Liver (tissue), 9 donors: Measurements from ENCODE around the gene CHMP3. TPM values are rescaled to one million over a fixed set of nuclear protein-coding genes. Genes with fewer than 3 reads are reported as not detected.

Experiments
- DNase-seq: peaks from one replicate; pipeline ENCODE4 v3.0.0-alpha.2; 2017; ENCODE audit warnings: low spot score
- H3K27ac ChIP-seq, 2 donors: one replicate each; pipeline ENCODE4 v1.7.0; 2013; ENCODE audit warnings: inconsistent platforms in 2 of 2, low read length in 2 of 2, control low read depth in 1 of 2, low read depth in 1 of 2, mild to moderate bottlenecking in 1 of 2
- H3K27me3 ChIP-seq, 4 donors: one replicate each; pipeline versions ENCODE4 v1.6.1 to v1.7.0; 2013; ENCODE audit warnings: low read length in 3 of 4, inconsistent platforms in 1 of 4, mild to moderate bottlenecking in 1 of 4, moderate library complexity in 1 of 4; ENCODE audit not compliant: control insufficient read depth in 4 of 4, insufficient read depth in 4 of 4
- H3K36me3 ChIP-seq, 4 donors: one replicate each; pipeline versions ENCODE4 v1.6.1 to v1.7.0; 2013; ENCODE audit warnings: low read length in 3 of 4, mild to moderate bottlenecking in 3 of 4, low read depth in 1 of 4, moderate library complexity in 1 of 4; ENCODE audit not compliant: control insufficient read depth in 4 of 4, insufficient read depth in 3 of 4
- H3K4me1 ChIP-seq, 4 donors: one replicate each; pipeline versions ENCODE4 v1.6.1 to v1.7.0; 2013; ENCODE audit warnings: low read length in 3 of 4, mild to moderate bottlenecking in 3 of 4, moderate library complexity in 1 of 4; ENCODE audit not compliant: control insufficient read depth in 4 of 4, insufficient read depth in 4 of 4
- H3K4me3 ChIP-seq, 3 donors: one replicate each; pipeline versions ENCODE4 v1.6.1 to v1.7.0; 2013; ENCODE audit warnings: low read length in 3 of 3, control low read depth in 1 of 3, low read depth in 1 of 3, mild to moderate bottlenecking in 1 of 3
- H3K9ac ChIP-seq, 2 donors: one replicate each; pipeline ENCODE4 v1.7.0; 2013; ENCODE audit warnings: low read length in 2 of 2, mild to moderate bottlenecking in 2 of 2, moderate library complexity in 2 of 2, control low read depth in 1 of 2, low read depth in 1 of 2
- H3K9me3 ChIP-seq, 4 donors: one replicate each; pipeline versions ENCODE4 v1.6.1 to v1.7.0; 2013; ENCODE audit warnings: low read length in 3 of 4; ENCODE audit not compliant: control insufficient read depth in 4 of 4
- CTCF ChIP-seq: fragments of 150-350 bp; IDR thresholded peaks from 2 replicates; pipeline ENCODE4 v1.5.1; 2017; ENCODE audit warnings: improper control_type of control experiment, low read depth, low read length; ENCODE audit not compliant: missing input control
- EGR1 ChIP-seq, 2 donors: IDR thresholded peaks; 2 replicates each; pipeline ENCODE4 v1.6.1; 2016 to 2018; ENCODE audit warnings: antibody characterized with exemption in 2 of 2, low read depth in 2 of 2
- FOXA1 ChIP-seq: IDR thresholded peaks from 2 replicates; pipeline ENCODE4 v1.6.1; 2016; ENCODE audit warnings: antibody characterized with exemption
- GABPA ChIP-seq, 2 donors: IDR thresholded peaks in 1 of 2; conservative IDR thresholded peaks in 1 of 2; 2 replicates each; pipeline ENCODE4 v1.6.1; 2016; ENCODE audit warnings: antibody characterized with exemption in 2 of 2, mild to moderate bottlenecking in 1 of 2, moderate library complexity in 1 of 2
- HNF4A ChIP-seq, 2 donors: conservative IDR thresholded peaks; 2 replicates each; pipeline ENCODE4 v1.6.1; 2016; ENCODE audit warnings: antibody characterized with exemption in 2 of 2, mild to moderate bottlenecking in 2 of 2
- HNF4G ChIP-seq: IDR thresholded peaks from 2 replicates; pipeline ENCODE4 v1.6.1; 2016; ENCODE audit warnings: antibody characterized with exemption
- JUND ChIP-seq, 2 donors: IDR thresholded peaks; 2 replicates each; pipeline ENCODE4 v1.6.1; 2016; ENCODE audit warnings: antibody characterized with exemption in 2 of 2
- MAX ChIP-seq: IDR thresholded peaks from 2 replicates; pipeline ENCODE4 v1.6.1; 2016; ENCODE audit warnings: antibody characterized with exemption
- NR2F2 ChIP-seq: IDR thresholded peaks from 2 replicates; pipeline ENCODE4 v1.6.1; 2016; ENCODE audit warnings: antibody characterized with exemption
- REST ChIP-seq: IDR thresholded peaks from 2 replicates; pipeline ENCODE4 v1.6.1; 2016; ENCODE audit warnings: antibody characterized with exemption, mild to moderate bottlenecking
- SP1 ChIP-seq: IDR thresholded peaks from 2 replicates; pipeline ENCODE4 v1.6.1; 2018; ENCODE audit warnings: antibody characterized with exemption, mild to moderate bottlenecking
- TAF1 ChIP-seq: conservative IDR thresholded peaks from 2 replicates; pipeline ENCODE4 v1.6.1; 2016; ENCODE audit warnings: antibody characterized with exemption, mild to moderate bottlenecking
- YY1 ChIP-seq: IDR thresholded peaks from 2 replicates; pipeline ENCODE4 v1.6.1; 2016; ENCODE audit warnings: antibody characterized with exemption, mild to moderate bottlenecking
- ZBTB33 ChIP-seq: IDR thresholded peaks from 2 replicates; pipeline ENCODE4 v1.6.1; 2016; ENCODE audit warnings: antibody characterized with exemption
- WGBS: extraction: QIAGEN DNeasy Blood & Tissue Kit; methylation state at CpG from one replicate; pipeline ENCODE4 v1.1.7; 2013; 5-methylcytosine and 5-hydroxymethylcytosine counted together
- polyA plus RNA-seq, 2 donors: library from polyadenylated mRNA; stranded (reverse) in 1 of 2; unstranded in 1 of 2; fragments of 200-250 nt in 1 of 2; fragments of >200 nt in 1 of 2; fragmentation: Nextera tagmentation in 1 of 2; extraction: Ambion mirVana in 1 of 2; gene quantifications; one replicate each; pipeline versions ENCODE4 v1.2.1 to v1.2.3, GENCODE V29; 2013 to 2015
- total RNA-seq, 2 donors: library from RNA; depleted of rRNA; stranded (reverse); fragments of >200 nt; gene quantifications; one replicate each; pipeline ENCODE4 v1.2.3, GENCODE V29; 2014
- donor health status: healthy.
- donor health status: healthy.
- donor health status: healthy.
- donor health status: healthy.
- donor health status: healthy.

Gene CHMP3
- total and polyA plus RNA-seq, 4 donors = 20.6 to 25.1 (median 24.0) TPM

GRCh38 chr2:86610871-86611270 lies 47.6 kb upstream of the CHMP3 start:
- no peak for TF ChIP-seq MAX
- no peak for TF ChIP-seq JUND (IDR thresholded peaks at IDR 0.05)
- no peak for TF ChIP-seq TAF1
- no peak for TF ChIP-seq NR2F2
- TF ChIP-seq GABPA (IDR thresholded peaks at IDR 0.05 in 1 of 2, conservative IDR thresholded peaks at IDR 0.05 in 1 of 2) = no peak
- no peak for TF ChIP-seq SP1
- TF ChIP-seq YY1 = no peak
- no peak for TF ChIP-seq ZBTB33
- TF ChIP-seq FOXA1 = no peak
- no peak for TF ChIP-seq CTCF
- TF ChIP-seq HNF4G = no peak
- TF ChIP-seq REST = no peak
- Histone ChIP-seq H3K4me3 (no peak overlapping the region), H3K27me3 (no peaks in the 10 kb centered on the region), H3K36me3 (peaks cover 6 to 36% (median 33%) of the 10 kb centered on the region in 4 donors), H3K9ac (no peak overlapping the region), H3K27ac (no peak overlapping the region), H3K4me1 (peaks cover 0 to 5% (median 4%) of the 10 kb centered on the region in 4 donors), H3K9me3 (no peaks in the 10 kb centered on the region)
- no peak for DNase-seq
- 96% methylated on average over 1 of the region's 1 CpG for WGBS

GRCh38 chr2:86608832-86609410 lies 45.7 kb upstream of the CHMP3 start:
- no peak for DNase-seq
- Histone ChIP-seq H3K9me3 (no peaks in the 10 kb centered on the region), H3K9ac (no peak overlapping the region), H3K27ac (no peak overlapping the region), H3K4me3 (no peak overlapping the region), H3K4me1 (no peaks in the 10 kb centered on the region), H3K27me3 (no peaks in the 10 kb centered on the region), H3K36me3 (peaks cover 5 to 48% (median 42%) of the 10 kb centered on the region in 4 donors)
- no peak for TF ChIP-seq ZBTB33
- TF ChIP-seq TAF1 = no peak
- no peak for TF ChIP-seq EGR1 (IDR thresholded peaks at IDR 0.05; ENCODE audit: low read depth in 2 of 2)
- no peak for TF ChIP-seq NR2F2
- no peak for TF ChIP-seq HNF4G
- no peak for TF ChIP-seq MAX
- no peak for TF ChIP-seq REST
- no peak for TF ChIP-seq YY1
- TF ChIP-seq JUND (IDR thresholded peaks at IDR 0.05) = no peak
- no peak for TF ChIP-seq HNF4A (conservative IDR thresholded peaks at IDR 0.05)
- 94% methylated on average over 2 of the region's 2 CpGs for WGBS
